Epithelial cell of proximal tubule (primary cell): ENCODE results near the gene STOX1. TPM values are rescaled to one million over a fixed set of nuclear protein-coding genes. Genes with fewer than 3 reads are reported as not detected.
"Not testable (repeated sequence)": the region's sequence is repeated elsewhere in the genome, so short reads cannot be mapped to it uniquely, and the experiment has no call there.

Source experiments
- DNase-seq: peaks from one replicate; pipeline ENCODE4 v3.0.0-alpha.2; 2011; ENCODE audit warnings: low read depth
- H3K4me3 ChIP-seq: 2 replicates; pipeline ENCODE4 v1.5.1; 2011; ENCODE audit warnings: low read depth, mild to moderate bottlenecking, low read length
- total RNA-seq: library from RNA; depleted of rRNA; stranded (reverse); fragments of >200 nt; gene quantifications from 2 replicates; pipeline ENCODE4 v1.2.3, GENCODE V29; 2015
- TF ChIP-seq, protein P1 (sequence below): conservative IDR thresholded peaks from 2 replicates; pipeline ENCODE4 v1.5.1; 2012; ENCODE audit warnings: low read depth, mild to moderate bottlenecking, low read length

The STOX1 gene
- total RNA-seq, 1 donor from 2014 or later = 0.23 TPM

- no peak overlapping the region for H3K4me3 ChIP-seq
- TF ChIP-seq, protein P1, sequence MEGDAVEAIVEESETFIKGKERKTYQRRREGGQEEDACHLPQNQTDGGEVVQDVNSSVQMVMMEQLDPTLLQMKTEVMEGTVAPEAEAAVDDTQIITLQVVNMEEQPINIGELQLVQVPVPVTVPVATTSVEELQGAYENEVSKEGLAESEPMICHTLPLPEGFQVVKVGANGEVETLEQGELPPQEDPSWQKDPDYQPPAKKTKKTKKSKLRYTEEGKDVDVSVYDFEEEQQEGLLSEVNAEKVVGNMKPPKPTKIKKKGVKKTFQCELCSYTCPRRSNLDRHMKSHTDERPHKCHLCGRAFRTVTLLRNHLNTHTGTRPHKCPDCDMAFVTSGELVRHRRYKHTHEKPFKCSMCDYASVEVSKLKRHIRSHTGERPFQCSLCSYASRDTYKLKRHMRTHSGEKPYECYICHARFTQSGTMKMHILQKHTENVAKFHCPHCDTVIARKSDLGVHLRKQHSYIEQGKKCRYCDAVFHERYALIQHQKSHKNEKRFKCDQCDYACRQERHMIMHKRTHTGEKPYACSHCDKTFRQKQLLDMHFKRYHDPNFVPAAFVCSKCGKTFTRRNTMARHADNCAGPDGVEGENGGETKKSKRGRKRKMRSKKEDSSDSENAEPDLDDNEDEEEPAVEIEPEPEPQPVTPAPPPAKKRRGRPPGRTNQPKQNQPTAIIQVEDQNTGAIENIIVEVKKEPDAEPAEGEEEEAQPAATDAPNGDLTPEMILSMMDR = no peak
- DNase-seq = no peak
Measured at GRCh38 chr10:68856352-68856751, 29.0 kb downstream of the STOX1 start.

DNA sequence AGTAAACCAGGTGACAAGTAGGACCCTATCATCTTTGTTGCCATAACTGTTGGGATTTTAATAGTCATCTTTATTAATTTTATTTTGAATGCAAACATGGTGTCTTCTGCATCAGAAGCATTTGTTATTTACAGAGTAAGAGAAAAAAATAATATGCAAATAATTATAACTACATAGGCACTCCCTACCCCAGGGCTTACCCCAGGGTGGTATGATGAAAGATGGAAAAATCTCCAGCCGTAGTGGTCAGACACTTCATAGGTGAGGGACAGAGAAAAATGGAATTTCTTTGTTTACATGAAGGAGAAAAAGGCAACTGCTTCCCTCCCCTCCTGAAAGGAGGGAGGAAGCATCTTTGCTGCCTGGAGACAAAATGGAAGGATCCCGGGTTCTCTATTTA lies 29.7 kb downstream of the STOX1 start:
- TF ChIP-seq, protein P1 = no peak
- no peak for DNase-seq
- H3K4me3 ChIP-seq = no peak overlapping the region

GRCh38 chr10:68861253-68861652 lies 33.9 kb downstream of the STOX1 start:
- no peak overlapping the region for H3K4me3 ChIP-seq
- TF ChIP-seq, protein P1 = no peak
- no peak for DNase-seq

- TF ChIP-seq, protein P1 = no peak
Measured at GRCh38 chr10:68864611-68865010, 37.3 kb downstream of the STOX1 start.

GRCh38 chr10:68868173-68868572 lies 40.8 kb downstream of the STOX1 start:
- H3K4me3 ChIP-seq, DNase-seq: not testable (repeated sequence)

More at GRCh38 chr10:68864611-68865010, 37.3 kb downstream of the STOX1 start:
- DNase-seq = no peak
- H3K4me3 ChIP-seq = no peak overlapping the region

- TF ChIP-seq, protein P1 = no peak
- H3K4me3 ChIP-seq = no peak overlapping the region
- DNase-seq = no peak
Measured at GRCh38 chr10:68869623-68870022, 42.3 kb downstream of the STOX1 start.

DNA sequence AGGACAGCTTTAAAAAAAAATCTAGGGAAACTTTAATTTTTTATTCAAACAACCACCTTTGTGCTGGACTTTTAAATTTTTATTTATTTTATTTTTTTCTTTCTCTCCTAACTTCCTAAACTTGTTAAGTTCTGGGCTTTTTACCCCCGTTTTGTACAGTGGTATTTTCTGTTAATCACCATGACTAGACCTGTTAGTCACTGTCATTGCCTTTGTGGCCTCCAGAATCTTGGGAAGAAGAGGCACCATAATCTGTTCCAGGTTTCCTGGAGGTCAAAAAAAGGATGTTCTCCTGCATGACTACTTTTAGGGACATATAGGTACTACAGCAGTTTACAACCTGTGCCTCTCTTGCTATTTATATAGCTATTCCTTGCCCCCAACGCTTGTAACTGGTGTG lies 42.7 kb downstream of the STOX1 start:
- no peak overlapping the region for H3K4me3 ChIP-seq
- no peak for DNase-seq
- TF ChIP-seq, protein P1 = no peak
